RCC 7860 (cell line): Measurements from ENCODE around the gene RDX.

Experiments
- DNase-seq: peaks from one replicate; pipeline ENCODE4 v3.0.0-alpha.2; 2015; ENCODE audit warnings: low spot score
- FAIRE-seq: peaks from 2 replicates; lab custom pipeline; 2012; peaks lifted over from hg19 to GRCh38; lab: Jason Lieb, UNC

RDX gene

GRCh38 chr11:110147962-110148709 lies 148.3 kb downstream of the RDX start:
- FAIRE-seq: peak; percentile 96
- DNase-seq: peak; percentile 86

DNA sequence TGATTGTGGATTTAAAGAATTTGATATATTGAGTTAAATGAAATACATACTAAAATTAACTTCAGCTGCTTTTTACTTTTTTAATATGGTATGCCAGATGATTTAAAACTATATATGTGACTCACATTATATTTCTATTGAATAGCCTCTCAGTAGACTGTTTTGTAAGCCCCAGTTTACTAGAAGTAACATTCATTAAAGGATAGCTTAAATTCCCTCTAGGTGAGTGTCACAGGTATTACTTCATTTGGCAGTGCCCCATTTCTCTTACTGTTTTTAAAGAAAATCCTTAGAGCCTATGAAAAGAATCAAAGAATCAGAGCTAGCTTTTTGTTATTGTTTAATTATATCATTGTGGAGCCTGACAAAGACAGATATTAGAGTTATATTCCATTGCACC lies 154.6 kb downstream of the RDX start:
- DNase-seq (no peak), FAIRE-seq (no peak)

GRCh38 chr11:110134110-110134509 lies 162.3 kb downstream of the RDX start:
- no peak for DNase-seq
- no peak for FAIRE-seq

- DNase-seq (no peak), FAIRE-seq (no peak)
Observed at GRCh38 chr11:110133160-110133559, 163.3 kb downstream of the RDX start.

GRCh38 chr11:110131386-110132123 lies 164.9 kb downstream of the RDX start:
- FAIRE-seq: no peak
- no peak for DNase-seq

DNA sequence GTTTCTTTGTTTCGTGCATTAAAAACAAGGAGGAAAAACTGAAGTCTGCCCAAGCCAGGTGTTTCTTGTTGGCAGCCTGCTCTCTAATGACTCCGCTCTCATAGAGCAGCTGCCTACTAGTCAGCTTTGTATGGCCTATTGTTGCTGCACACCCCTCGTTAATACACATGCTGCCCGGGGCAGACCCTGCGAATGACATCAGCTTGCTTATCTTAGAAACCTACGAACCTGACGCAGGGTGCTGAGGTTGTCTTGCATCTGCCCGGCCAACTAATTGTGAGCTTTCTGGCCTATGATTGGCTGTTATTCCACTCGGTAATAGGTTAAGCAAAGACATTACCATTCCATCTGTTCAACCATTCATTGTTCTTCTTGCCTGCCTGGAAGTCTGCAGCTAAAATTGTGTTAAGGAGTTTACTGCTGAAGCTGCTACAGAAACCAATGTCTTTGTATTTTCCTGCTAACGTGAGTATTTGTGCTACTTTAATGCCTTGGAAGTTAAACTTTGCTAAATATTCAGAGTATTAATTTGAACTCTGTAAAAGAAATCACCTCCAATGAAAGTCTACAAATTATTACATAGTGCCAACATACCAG lies 165.7 kb downstream of the RDX start:
- DNase-seq: no peak

GRCh38 chr11:110128161-110128560 lies 168.3 kb downstream of the RDX start:
- DNase-seq: no peak
- no peak for FAIRE-seq

More for the DNA sequence above, 165.7 kb downstream of the RDX start:
- no peak for FAIRE-seq

DNA sequence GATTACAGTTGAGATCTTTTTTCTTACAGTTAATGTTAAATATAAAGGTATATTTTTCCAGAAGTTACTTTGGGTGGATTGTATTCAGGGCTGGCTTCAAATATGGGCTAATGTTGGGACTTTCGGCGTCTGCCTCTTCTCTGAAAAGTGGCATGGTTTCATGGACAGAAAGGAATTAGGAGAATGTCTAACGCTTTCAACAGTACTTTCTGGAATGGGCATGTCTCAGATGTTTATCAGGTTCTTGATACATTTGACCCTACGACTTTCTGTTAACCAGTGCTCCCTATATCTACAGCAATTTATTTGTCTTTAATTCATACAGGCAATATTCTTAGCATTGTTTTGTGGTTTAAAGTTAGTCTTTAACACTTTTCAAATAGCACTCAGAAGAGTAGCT lies 169.5 kb downstream of the RDX start:
- FAIRE-seq: no peak

DNA sequence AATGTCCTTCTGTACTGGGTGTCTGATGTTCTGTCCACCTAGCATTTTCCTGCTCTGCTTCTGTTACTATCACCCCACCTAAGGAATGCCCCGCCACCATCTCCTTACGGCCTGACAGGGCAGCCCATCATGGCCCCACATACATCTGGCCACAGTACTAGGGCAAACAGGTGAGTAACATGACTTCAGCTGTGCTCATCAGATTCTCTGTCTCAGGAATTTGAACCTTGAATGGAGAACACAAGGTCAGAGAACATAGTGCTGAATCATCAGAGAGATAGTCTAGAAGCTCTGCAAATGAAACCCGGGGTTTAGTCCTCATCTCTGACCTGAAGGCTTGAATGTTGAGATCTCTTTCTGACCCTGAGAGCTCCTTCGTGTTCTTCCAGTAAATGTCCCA lies 170.8 kb downstream of the RDX start:
- DNase-seq: peak; percentile 75
- peak; percentile 38 for FAIRE-seq

More for the DNA sequence above, 169.5 kb downstream of the RDX start:
- no peak for DNase-seq
